Fibroblast of lung (primary cell): ENCODE measurements around the gene TPO.

ENCODE experiments used
- CTCF ChIP-seq, 2 donors: IDR thresholded peaks in 1 of 2; conservative IDR thresholded peaks in 1 of 2; 1 replicate in 1 of 2; 2 replicates in 1 of 2; pipeline ENCODE4 v1.5.1; 2011 to 2012; ENCODE audit warnings: low read length in 2 of 2, control low read depth in 1 of 2, inconsistent platforms in 1 of 2, low read depth in 1 of 2, mild to moderate bottlenecking in 1 of 2
- EZH2 ChIP-seq: IDR thresholded peaks from 2 replicates; pipeline ENCODE4 v1.5.1; 2012; ENCODE audit warnings: low read length, control low read depth, mild to moderate bottlenecking; ENCODE audit errors: missing control alignments

GRCh38 chr2:1571477-1572417, 158.5 kb downstream of the TPO start:
- TF ChIP-seq CTCF (conservative IDR thresholded peaks at IDR 0.05 in 1 of 2, IDR thresholded peaks at IDR 0.05 in 1 of 2; ENCODE audit: low read depth in 1 of 2, low read length in 2 of 2), result no peak
- TF ChIP-seq EZH2, result no peak
